Activated T-helper 2 cell treated with anti-CD3 and anti-CD28 coated beads, Interferon-gamma antibody, Interleukin-2, Interleukin-4, amounts not matched to agents 10 μg/mL and 5 μg/mL and 100 μg/mL, durations not matched to agents 14 hours and 24 hours and 36 hours (primary cell): ENCODE data around the gene JMJD1C. TPM values are rescaled to one million over a fixed set of nuclear protein-coding genes. Genes with fewer than 3 reads are reported as not detected.
A peak's percentile ranks its signal among the peaks of the same experiment; 100 is the strongest.
"Not testable (repeated sequence)": the region's sequence is repeated elsewhere in the genome, so short reads cannot be mapped to it uniquely, and the experiment has no call there.

ENCODE experiments used
- DNase-seq: peaks from one replicate; pipeline ENCODE4 v3.0.0; 2021; ENCODE audit warnings: low spot score
- H3K27ac Mint-ChIP-seq: one replicate; pipeline ENCODE4 v1.8.0; 2021; ENCODE audit warnings: mixed read lengths
- H3K27me3 Mint-ChIP-seq: one replicate; pipeline ENCODE4 v1.8.0; 2021; ENCODE audit warnings: low read depth, mixed read lengths
- H3K36me3 Mint-ChIP-seq: one replicate; pipeline ENCODE4 v1.8.0; 2021; ENCODE audit warnings: low read depth, mixed read lengths
- H3K4me1 Mint-ChIP-seq: one replicate; pipeline ENCODE4 v1.8.0; 2021; ENCODE audit warnings: low read depth, mixed read lengths
- H3K4me3 Mint-ChIP-seq: one replicate; pipeline ENCODE4 v1.8.0; 2021; ENCODE audit warnings: low read depth, mild to moderate bottlenecking, moderate library complexity, mixed read lengths
- H3K9me3 Mint-ChIP-seq: one replicate; pipeline ENCODE4 v1.8.0; 2021; ENCODE audit warnings: mixed read lengths
- intact Hi-C: fragments of 100-400 bp; cut with micrococcal nuclease; formaldehyde crosslinking; loops from one replicate; pipeline ENCODE4 v1.15.1; 2023
- total RNA-seq: library from RNA; stranded (reverse); gene quantifications from 2 replicates; pipeline ENCODE4 v1.2.3, GENCODE V29; 2022

JMJD1C gene
- total RNA-seq, 1 donor from 2014 or later, result 35.2 TPM

DNA sequence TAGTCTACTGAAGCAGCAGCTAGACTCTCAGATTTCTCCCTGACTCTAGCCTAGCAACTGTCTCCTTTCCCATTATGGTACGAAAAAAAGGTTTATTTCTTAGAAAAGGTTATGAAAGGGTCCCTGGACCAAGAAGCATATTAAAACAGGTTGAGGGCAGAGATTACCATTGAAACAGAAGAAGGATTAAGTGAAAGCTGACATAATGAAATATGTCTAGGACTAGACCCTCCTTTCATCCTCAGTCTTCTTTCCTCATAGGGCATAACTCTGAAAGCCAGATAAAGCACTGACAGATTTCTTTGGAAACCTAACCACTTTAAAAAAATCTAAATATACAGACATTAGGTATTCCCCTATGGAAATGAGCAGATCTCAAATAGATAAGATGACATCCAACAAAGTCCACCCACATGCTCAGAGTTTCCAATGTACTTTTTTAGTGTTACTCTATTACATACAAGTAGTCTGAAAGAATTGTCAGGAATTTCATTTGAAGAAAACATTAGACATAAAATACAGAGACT lies 58.6 kb downstream of the JMJD1C start:
- no peak overlapping the region for H3K27ac Mint-ChIP-seq
- peaks cover 9% of the 10 kb centered on the region for H3K4me1 Mint-ChIP-seq
- H3K4me3 Mint-ChIP-seq, result no peak overlapping the region
- DNase-seq, result no peak
- no peaks in the 10 kb centered on the region for H3K36me3 Mint-ChIP-seq
- no peaks in the 10 kb centered on the region for H3K9me3 Mint-ChIP-seq
- no peaks in the 10 kb centered on the region for H3K27me3 Mint-ChIP-seq
- intact Hi-C loops, result no loop called here

DNA sequence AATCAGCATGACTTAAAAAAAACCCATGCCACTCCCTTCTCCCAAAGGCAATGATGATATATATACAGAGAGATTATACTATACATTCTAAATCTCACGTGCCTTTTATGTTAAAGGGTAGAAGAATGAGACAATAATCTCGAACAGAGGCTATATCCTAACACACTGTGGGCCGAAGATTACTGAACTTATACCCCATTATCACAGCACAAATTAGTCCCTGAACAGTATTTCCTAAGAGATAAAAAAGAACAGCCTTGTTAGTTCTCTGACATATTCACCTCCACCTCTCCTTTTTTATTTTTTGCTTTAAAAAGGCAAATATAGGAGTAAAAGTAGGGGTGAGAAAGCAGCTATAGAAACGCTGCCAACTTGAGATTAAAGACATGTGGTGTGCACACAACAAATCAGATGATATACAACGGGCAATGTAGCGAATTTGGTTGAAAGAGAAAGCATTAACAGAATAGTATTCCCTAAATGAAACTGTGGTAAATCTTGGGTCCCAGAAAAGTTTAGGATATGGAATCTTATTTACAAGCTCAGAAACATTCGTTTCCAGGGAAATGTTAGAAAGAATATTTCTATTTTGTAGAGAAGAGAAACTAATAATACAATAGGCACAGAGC lies 69.5 kb downstream of the JMJD1C start:
- Mint-ChIP-seq H3K4me3 (no peak overlapping the region), H3K4me1 (peaks cover 12% of the 10 kb centered on the region), H3K36me3 (peaks cover 7% of the 10 kb centered on the region), H3K27me3 (no peaks in the 10 kb centered on the region), H3K9me3 (peaks cover 4% of the 10 kb centered on the region), H3K27ac (no peak overlapping the region)
- intact Hi-C loops, result no loop called here
- no peak for DNase-seq

DNA sequence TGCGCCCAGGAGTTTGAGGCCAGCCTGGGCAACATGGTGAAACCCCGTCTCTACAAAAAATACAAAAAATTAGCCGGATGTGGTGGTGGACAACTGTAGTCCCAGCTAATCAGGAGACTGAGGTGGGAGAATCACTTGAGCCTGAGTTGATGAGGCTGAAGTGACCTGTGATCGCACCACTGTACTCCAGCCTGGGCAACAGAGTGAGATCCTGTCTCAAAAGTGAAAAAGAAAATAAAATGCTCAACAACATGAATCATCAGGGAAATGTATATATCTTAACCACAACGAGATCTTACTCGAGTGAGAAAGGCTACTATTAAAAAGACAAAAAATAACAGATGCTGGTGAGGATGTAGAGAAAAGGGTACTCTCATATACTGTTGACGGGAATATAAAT lies 72.7 kb downstream of the JMJD1C start:
- H3K9me3 Mint-ChIP-seq, result peaks cover 20% of the 10 kb centered on the region
- DNase-seq, result no peak
- no peak overlapping the region for H3K27ac Mint-ChIP-seq
- peaks cover 19% of the 10 kb centered on the region for H3K36me3 Mint-ChIP-seq
- no peak overlapping the region for H3K4me3 Mint-ChIP-seq
- intact Hi-C loops, result no loop called here
- peaks cover 20% of the 10 kb centered on the region for H3K4me1 Mint-ChIP-seq
- no peaks in the 10 kb centered on the region for H3K27me3 Mint-ChIP-seq

DNA sequence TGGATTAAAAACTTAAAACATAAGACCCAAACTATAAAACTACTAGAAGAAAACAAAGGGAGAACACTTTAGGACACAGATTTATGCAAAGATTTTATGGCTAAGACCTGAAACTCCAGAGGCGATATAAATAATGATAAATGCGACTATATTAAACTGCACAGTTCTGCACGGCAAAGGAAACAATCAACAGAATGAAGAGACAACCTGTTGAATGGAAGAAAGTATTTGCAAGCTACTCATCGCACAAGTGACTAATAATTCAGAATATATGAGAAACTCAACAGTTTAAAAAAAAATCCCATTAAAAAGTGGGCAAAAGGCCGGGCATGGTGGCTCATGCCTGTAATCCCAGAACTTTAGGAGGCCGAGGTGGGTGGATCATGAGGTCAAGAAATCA lies 73.6 kb downstream of the JMJD1C start:
- intact Hi-C loops, result no loop called here
- peaks cover 20% of the 10 kb centered on the region for H3K9me3 Mint-ChIP-seq
- H3K36me3 Mint-ChIP-seq, result peaks cover 19% of the 10 kb centered on the region
- H3K4me1 Mint-ChIP-seq, result peaks cover 25% of the 10 kb centered on the region
- H3K27ac Mint-ChIP-seq, result no peak overlapping the region
- no peak for DNase-seq
- no peak overlapping the region for H3K4me3 Mint-ChIP-seq
- H3K27me3 Mint-ChIP-seq, result no peaks in the 10 kb centered on the region

DNA sequence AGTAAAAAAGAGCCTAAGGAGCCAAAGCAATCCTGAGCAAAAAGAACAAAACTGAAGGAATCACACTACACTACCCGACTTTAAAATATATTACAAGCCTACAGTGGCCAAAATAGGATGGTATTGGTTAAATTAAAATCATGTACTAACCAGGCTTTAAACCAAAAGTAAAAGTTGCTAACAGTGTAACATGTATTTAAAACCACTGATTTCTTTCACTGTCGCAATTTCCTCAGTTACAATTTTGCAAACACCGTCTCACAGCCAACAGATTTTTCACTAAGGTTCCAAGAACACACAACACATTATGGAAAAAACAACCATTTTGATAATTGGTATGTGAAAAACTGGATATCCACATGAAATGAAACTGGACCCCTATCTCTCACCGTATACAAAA lies 74.0 kb downstream of the JMJD1C start:
- H3K27ac Mint-ChIP-seq, result no peak overlapping the region
- H3K9me3 Mint-ChIP-seq, result peaks cover 20% of the 10 kb centered on the region
- DNase-seq, result no peak
- no peak overlapping the region for H3K4me3 Mint-ChIP-seq
- H3K4me1 Mint-ChIP-seq, result peaks cover 28% of the 10 kb centered on the region
- peaks cover 19% of the 10 kb centered on the region for H3K36me3 Mint-ChIP-seq
- peaks cover 2% of the 10 kb centered on the region for H3K27me3 Mint-ChIP-seq
- intact Hi-C loops, result no loop called here

DNA sequence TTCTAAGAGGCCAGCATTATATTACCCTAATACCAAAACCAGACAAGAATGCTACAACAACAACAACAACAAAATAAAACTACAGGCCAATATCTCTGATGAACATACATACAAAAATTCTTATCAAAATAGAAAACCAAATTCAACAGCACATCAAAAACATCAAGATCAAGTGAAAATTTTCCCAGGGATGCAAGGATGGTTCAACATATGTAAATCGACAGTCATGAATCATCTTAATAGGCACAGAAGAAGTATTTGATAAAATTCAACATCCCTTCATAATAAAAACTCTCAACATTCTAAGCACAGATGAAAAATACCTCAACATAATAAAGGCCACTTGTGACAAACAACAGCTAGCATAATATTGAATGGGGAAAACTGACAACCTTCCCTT lies 75.3 kb downstream of the JMJD1C start:
- Mint-ChIP-seq H3K4me3 (no peak overlapping the region), H3K27me3 (peaks cover 2% of the 10 kb centered on the region), H3K27ac (no peak overlapping the region), H3K36me3 (peaks cover 19% of the 10 kb centered on the region), H3K9me3 (peaks cover 20% of the 10 kb centered on the region), H3K4me1 (peaks cover 30% of the 10 kb centered on the region)
- intact Hi-C loops, result no loop called here
- DNase-seq, result no peak

DNA sequence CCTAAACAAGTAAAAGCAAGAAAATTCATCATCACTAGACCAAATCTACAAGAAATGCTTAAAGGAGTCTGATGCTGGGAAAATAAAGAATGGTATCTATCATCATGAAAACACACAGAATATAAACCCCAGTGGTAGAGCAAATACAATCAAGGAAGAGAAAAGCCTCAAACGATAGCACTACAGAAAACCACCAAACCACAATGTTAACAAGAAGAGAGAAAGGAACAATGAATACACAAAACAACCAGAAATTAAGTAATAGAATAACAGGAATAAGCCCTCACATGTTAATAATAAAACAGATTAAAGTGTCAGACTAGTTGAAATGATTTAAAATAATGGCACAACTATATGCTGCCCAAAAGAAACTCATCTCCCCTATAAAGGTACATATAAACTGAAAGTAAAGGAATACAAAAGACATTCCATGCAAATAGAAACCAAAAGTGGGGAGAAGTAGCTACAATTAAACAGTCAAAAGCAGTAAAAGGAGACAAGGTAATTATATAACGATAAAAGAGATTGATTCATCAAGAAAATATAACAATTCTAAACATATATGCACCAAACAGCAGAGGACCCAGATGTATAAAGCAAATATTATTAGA lies 77.3 kb downstream of the JMJD1C start:
- intact Hi-C loops, result loop anchor here (10.0 kb wide), 5 partner anchors 46 to 316 kb away; no protein-coding TSS in a partner anchor
- H3K4me1 Mint-ChIP-seq, result peaks cover 42% of the 10 kb centered on the region
- H3K27me3 Mint-ChIP-seq, result peaks cover 2% of the 10 kb centered on the region
- peak overlapping the region; percentile 61 for H3K4me3 Mint-ChIP-seq
- H3K27ac Mint-ChIP-seq, result peak overlapping the region; percentile 45
- no peak for DNase-seq
- H3K36me3 Mint-ChIP-seq, result peaks cover 19% of the 10 kb centered on the region
- H3K9me3 Mint-ChIP-seq, result peaks cover 20% of the 10 kb centered on the region

DNA sequence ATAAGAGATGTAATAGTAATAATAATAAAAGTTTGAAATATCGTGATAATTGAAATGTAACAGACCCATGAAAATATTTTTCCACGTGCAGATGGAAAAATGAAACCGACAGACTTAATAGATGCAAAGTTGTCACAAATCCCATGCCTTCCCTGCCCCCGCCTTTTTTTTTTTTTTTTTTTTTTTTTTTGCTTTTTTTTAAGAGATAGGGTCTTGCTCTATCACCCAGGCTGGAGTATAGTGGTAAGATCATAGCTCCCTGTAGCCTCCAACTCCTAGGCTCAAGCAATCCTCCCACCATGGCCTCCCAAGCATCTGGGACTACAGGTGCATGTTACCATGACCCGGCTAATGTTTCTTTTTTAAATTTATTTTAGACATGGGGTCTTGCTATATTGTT lies 80.5 kb downstream of the JMJD1C start:
- no peak overlapping the region for H3K27ac Mint-ChIP-seq
- H3K36me3 Mint-ChIP-seq, result peaks cover 6% of the 10 kb centered on the region
- no peak overlapping the region for H3K4me3 Mint-ChIP-seq
- no peak for DNase-seq
- intact Hi-C loops, result loop anchor here (2.0 to 10.0 kb wide), 6 partner anchors 30 to 320 kb away; no protein-coding TSS in a partner anchor
- H3K27me3 Mint-ChIP-seq, result peaks cover 2% of the 10 kb centered on the region
- H3K9me3 Mint-ChIP-seq, result peaks cover 8% of the 10 kb centered on the region
- H3K4me1 Mint-ChIP-seq, result peaks cover 30% of the 10 kb centered on the region

DNA sequence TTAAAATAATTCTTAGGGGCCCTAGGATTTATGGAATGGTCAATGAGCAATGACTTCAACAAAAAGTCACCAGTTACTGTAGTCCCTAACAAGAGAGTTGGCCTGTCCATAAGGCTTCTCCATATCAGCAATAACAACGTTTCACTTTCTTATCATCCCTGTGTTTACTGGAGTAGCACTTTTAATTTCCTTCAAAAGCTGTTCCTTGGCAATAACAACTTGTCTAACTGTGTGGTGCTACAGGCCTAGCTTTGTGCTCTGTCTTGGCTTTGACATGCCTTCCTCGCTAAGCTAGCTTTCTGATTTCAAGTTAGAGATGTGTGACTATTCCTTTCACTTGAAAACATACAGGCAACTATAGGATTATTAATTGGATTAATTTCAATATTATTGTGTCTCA lies 81.1 kb downstream of the JMJD1C start:
- H3K4me3 Mint-ChIP-seq, result no peak overlapping the region
- peaks cover 2% of the 10 kb centered on the region for H3K27me3 Mint-ChIP-seq
- peaks cover 30% of the 10 kb centered on the region for H3K4me1 Mint-ChIP-seq
- H3K27ac Mint-ChIP-seq, result no peak overlapping the region
- intact Hi-C loops, result loop anchor here (1.0 to 10.0 kb wide), 7 partner anchors 30 to 320 kb away; no protein-coding TSS in a partner anchor
- DNase-seq, result no peak
- peaks cover under 1% of the 10 kb centered on the region for H3K36me3 Mint-ChIP-seq
- peaks cover 2% of the 10 kb centered on the region for H3K9me3 Mint-ChIP-seq

DNA sequence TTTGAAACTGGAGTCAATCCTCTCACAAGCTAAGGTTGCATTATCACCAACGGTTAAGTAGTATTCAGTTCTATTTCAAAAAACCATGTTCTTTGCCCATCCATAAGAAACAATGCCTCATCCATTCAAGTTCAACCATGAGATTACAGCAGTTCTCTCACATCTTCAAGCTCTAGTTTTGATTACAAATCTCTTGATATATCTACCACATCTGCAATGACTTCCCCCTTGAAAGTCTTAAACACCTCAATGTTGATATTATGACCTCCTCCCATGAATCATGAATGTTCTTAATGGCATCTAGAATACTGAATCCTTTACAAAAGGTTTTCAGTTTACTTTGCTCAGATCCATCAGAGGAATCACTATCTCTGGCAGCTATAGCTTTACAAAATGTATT lies 81.8 kb downstream of the JMJD1C start:
- peaks cover 30% of the 10 kb centered on the region for H3K4me1 Mint-ChIP-seq
- no peak for DNase-seq
- no peak overlapping the region for H3K27ac Mint-ChIP-seq
- no peak overlapping the region for H3K4me3 Mint-ChIP-seq
- intact Hi-C loops, result loop anchor here (1.0 to 10.0 kb wide), 7 partner anchors 29 to 321 kb away; no protein-coding TSS in a partner anchor
- no peaks in the 10 kb centered on the region for H3K36me3 Mint-ChIP-seq
- no peaks in the 10 kb centered on the region for H3K9me3 Mint-ChIP-seq
- peaks cover 2% of the 10 kb centered on the region for H3K27me3 Mint-ChIP-seq

DNA sequence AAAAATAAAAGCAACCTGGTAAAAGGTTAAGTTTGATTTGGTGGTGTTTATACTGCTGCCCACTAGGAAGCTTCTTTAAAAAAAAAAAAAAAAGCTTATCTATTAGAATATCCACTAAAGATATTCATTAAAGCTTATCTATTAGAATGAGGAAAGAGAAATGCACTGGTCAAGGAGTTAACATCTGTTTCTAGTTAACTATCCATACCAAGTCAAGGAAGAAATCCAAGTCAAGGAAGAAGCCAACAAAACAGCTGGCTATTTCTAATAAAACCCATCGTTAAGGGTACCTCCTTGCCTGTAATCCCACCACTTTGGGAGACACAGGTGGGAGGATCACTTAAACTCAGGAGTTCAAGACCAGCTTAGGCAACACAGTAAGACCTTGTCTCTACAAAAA lies 82.6 kb downstream of the JMJD1C start:
- peaks cover 23% of the 10 kb centered on the region for H3K4me1 Mint-ChIP-seq
- intact Hi-C loops, result loop anchor here (10.0 kb wide), 5 partner anchors 52 to 322 kb away; no protein-coding TSS in a partner anchor
- no peak overlapping the region for H3K4me3 Mint-ChIP-seq
- H3K9me3 Mint-ChIP-seq, result no peaks in the 10 kb centered on the region
- H3K27me3 Mint-ChIP-seq, result peaks cover 2% of the 10 kb centered on the region
- no peak for DNase-seq
- no peaks in the 10 kb centered on the region for H3K36me3 Mint-ChIP-seq
- no peak overlapping the region for H3K27ac Mint-ChIP-seq

DNA sequence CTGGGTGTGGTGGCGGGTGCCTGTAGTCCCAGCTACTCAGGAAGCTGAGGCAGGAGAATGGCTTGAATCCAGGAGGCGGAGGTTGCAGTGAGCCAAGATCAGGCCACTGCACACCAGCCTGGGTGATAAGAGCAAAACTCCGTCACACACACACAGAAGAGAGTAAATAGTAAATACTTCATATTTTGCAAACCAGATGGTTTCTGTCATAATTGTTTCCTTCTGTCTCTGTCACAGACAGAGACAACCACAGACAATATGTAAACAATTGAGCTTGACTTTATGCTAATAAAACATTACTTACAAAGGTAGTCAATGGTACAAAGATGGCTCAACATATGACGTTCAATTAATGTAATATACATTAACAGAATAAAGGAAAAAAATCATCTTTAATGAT lies 83.7 kb downstream of the JMJD1C start:
- Mint-ChIP-seq H3K27me3 (peaks cover 2% of the 10 kb centered on the region), H3K4me1 (peaks cover 17% of the 10 kb centered on the region), H3K9me3 (no peaks in the 10 kb centered on the region), H3K4me3 (no peak overlapping the region), H3K27ac (no peak overlapping the region), H3K36me3 (peaks cover under 1% of the 10 kb centered on the region)
- intact Hi-C loops, result loop anchor here (10.0 kb wide), 5 partner anchors 53 to 323 kb away; no protein-coding TSS in a partner anchor
- no peak for DNase-seq

DNA sequence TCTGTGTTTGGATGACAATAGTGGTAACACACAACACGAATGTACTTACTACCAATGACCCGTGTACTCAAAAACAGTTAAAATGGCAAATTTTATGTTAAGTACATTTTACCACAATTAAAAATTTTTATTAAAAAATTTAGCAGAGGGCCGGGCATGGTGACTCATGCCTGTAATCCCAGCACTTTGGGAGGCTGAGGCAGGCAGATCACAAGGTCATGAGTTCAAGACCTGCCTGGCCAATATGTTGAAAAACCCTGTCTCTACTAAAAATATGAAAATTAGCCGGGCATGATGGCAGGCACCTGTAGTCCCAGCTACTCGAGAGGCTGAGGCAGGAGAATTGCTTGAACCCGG lies 88.5 kb downstream of the JMJD1C start:
- intact Hi-C loops, H3K27ac Mint-ChIP-seq, H3K9me3 Mint-ChIP-seq, H3K27me3 Mint-ChIP-seq, DNase-seq, H3K36me3 Mint-ChIP-seq, H3K4me3 Mint-ChIP-seq, H3K4me1 Mint-ChIP-seq: not testable (repeated sequence)
